Activated T-cell treated with anti-CD3 and anti-CD28 coated beads for 1 hour (primary cell): Measurements from ENCODE around the gene OSBPL9.
"Not testable (repeated sequence)": the region's sequence is repeated elsewhere in the genome, so short reads cannot be mapped to it uniquely, and the experiment has no call there.

Experiments used
- DNase-seq: peaks from one replicate; pipeline ENCODE4 v3.0.0-alpha.2; 2020; ENCODE audit warnings: low read depth

OSBPL9 gene

DNA sequence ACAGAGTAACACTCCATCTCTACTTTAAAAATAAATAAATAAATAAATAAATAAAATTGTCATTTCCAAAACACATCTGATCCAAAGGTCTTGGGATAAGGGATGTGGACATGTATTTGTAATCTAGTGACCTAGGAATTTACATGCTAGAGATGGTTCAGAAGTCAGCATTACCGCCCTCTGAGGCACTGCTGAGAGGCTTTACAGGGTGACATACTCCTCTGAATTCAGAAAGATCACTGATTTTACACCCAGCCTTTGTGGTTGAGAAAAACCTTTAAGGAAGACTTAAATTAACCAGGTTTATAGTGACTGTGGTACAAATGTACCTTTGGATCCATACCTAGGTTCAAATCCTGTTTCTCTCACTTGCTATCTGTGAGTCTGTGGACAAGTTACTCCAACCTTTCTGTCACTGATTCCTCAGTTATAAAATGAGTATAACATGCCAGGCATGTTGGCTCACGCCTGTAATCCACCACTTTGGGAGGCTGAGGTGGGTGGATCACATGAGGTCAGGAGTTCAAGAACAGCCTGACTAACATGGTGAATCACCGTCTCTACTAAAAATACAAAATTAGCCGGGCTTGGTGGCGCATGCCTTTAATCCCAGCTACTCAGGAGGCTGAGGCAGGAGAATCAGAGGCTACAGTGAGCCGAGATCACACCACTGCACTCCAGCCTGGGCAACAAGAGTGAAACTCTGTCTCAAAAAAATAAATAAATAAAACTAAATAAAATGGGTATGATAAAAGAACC, 20.1 kb downstream of the OSBPL9 start:
- no peak for DNase-seq

DNA sequence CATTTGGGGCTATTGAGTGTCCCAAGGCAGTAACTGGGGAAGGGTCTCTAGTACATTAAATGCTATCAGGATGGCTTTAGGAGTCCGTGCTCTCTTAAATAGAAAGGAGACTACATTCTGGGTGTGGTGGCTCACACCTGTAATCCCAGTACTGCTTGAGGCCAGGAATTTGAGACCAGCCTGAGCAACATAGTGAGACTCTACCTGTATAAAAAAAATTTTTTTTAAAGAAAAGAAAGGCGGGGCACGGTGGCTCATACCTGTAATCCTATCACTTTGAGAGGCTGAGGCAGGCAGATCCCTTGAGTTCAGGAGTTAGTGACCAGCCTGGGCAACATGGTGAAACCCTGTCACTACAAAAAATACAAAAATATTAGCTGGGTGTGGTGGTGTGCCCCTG, 21.5 kb downstream of the OSBPL9 start:
- no peak for DNase-seq

DNA sequence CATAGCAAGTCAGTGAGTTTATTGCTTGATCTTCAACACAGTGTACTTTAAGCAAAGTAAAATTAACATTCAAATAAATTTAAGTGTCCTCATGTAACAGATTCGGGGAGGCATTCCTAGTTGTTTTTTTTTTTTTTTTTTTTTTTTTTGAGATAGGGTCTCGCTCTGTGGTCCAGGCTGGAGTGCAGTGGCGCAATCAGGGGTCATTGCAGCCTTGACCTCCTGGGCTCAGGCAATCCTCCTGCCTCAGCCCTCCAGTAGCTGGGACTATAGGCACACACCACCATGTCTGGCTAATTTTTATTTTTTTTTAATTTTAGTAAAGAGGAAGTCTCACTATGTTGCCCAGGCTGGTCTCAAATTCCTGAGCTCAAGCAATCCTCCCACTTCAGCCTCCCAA, 22.8 kb downstream of the OSBPL9 start:
- DNase-seq, result no peak

DNA sequence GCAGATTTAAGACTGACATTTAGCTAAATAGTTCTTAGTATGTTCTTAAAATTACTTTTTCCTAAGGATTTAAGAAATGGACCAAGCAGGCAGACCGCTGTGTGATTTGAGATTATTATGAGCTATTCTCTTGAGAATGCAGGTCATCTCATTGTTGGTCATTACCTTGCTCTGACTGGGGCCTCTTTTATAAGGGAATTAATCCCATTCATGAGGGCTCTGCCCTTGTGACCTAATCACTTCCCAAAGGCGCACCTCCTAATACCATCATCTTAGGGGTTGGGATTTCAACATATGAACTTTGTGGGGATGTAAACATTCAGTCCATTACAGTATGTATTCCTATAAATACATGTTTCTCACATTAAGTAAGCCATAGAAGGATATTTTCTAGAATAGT, 24.2 kb downstream of the OSBPL9 start:
- DNase-seq, result no peak

DNA sequence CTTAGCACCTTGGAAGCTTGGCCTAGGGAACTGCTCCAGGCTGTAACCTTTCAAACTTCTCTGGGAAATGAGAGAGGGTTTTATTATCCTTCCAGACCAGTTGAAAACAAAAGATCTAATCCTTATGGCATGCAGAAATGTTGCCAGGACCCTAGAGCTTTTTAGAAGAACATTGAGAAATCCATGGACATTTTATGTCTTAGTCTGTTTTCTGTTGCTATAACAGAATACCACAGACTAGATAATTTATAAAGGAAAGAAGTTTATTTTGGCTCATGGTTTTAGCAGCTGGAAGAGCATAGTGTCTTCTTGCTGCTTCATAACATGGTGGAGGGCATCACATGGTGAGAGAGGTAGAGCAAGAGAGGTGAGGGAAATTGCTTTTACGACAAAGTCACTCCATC, 25.8 kb downstream of the OSBPL9 start:
- no peak for DNase-seq

DNA sequence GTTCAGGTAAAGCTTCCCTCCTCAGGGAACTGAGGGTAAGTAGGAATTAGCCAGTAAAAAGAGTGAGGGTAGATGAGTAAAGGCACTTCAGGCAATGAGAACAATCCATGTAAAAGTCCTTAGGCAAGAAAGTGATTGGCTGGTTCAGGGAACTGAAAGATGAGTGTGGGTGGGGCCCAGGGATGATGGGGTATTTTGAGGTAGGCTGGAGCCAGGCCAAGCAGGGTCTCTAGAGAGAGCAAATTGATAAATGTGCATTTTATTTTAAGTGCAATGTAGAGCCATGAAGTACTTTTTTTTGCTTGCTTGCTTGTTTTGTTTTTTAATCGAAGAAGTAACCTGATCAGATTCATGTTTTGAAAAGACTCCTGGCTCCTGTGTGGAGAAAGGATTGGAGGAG, 26.5 kb downstream of the OSBPL9 start:
- no peak for DNase-seq

DNA sequence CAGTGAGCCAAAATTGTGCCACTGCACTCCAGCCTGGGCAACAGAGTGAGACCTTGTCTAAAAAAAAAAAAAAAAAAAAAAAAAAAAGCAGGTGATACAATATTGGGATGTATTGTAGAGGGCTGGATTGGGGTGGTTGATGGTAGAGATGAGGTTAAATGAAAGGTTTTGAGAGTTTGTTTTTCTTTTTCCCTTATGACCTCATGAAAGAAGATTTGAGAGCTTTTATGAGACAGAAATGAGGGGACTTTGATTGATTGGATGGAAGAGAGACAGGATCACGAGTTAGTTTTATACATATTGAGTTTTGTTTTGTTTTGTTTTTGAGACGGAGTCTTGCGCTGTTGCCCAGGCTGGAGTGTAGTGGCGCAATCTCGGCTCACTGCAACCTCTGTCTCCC, 27.1 kb downstream of the OSBPL9 start:
- no peak for DNase-seq

DNA sequence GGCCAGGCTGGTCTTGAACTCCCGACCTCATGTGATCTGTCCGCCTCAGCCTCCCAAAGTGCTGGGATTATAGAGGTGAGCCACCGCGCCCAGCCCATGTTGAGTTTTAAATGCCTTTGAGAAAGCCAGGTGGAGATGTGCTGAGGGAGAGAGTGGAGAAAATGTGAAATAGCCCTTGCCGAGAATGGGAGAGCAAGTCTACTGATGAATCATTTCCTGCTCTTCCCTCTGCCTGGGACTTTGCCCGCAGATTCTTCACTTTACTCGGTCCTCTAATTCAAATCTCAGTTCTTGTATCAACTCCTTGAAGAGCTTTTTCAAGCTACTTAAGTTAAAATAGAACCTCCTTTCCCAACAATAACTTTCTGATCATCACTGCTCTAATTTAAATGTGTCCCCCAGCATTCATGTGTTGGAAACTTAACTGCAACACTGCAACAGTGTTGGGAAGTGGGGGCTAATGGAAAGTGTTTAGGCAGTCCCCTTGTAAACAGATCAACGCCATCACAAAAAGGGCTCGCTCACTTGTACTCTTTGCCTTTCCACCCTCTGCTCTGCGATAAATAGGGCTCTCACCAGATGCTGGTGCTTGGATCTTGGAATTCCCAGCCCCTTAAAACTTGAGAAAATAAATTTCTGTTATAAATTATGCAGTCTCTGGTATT, 27.8 kb downstream of the OSBPL9 start:
- DNase-seq, result no peak

DNA sequence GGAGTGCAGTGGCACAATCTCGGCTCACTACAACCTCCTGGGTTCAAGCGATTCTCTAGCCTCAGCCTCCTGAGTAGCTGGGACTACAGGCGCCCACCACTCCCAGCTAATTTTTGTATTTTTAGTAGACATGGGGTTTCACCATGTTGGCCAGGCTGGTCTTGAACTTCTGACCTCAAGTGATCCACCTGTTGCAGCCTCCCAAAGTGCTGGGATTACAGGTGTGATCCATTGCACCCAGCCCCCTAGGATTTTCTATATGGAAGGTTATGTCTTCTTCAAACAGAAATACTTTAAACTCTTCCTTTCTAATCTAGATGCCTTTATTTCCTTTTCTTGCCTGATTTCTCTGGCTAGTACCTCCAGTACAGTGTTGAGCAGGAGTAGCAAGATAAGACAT, 29.7 kb downstream of the OSBPL9 start:
- not testable (repeated sequence) for DNase-seq

DNA sequence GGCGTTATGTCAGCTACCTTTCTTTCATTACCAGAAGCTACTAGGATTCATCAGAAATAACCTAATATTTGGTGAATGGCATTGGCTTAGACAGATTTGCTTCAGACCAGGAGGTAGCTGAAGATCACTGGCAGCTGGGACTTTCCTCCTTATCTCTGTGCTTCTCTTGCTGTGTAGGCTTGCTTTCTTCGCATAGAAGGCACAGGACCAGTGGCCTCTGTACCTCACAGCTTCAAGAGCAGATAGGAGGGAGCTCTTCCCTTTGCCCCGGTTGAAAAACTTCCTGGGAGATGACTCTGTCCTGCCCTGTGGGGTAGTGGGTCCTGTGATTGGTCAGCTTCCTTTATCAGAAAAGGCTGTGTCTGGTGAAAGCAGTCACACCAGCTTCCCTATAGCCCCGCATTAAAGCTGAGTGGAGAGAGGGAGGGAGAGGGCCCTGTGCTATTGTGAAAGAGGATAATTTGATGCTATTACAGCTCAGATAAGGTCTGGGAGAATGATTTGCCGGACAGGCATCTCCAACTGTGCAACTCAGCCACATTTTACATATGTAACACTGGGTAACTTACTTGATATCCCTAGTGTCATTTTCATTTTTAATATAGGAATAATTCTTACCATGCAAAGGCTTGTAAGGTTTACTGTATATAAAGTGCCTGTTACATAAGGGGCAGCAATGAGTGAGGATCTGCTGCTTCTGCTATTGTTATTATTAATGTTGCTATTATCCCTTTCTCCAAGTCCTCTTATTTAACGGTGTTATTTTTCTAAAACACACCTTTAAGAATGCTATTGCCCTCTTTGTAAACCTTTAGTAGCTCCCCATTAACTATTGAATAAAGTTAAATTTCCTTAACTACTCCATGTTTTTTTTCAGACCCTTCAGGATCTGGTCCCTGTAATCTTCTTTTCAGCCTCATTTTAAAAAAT, 31.6 kb downstream of the OSBPL9 start:
- no peak for DNase-seq

DNA sequence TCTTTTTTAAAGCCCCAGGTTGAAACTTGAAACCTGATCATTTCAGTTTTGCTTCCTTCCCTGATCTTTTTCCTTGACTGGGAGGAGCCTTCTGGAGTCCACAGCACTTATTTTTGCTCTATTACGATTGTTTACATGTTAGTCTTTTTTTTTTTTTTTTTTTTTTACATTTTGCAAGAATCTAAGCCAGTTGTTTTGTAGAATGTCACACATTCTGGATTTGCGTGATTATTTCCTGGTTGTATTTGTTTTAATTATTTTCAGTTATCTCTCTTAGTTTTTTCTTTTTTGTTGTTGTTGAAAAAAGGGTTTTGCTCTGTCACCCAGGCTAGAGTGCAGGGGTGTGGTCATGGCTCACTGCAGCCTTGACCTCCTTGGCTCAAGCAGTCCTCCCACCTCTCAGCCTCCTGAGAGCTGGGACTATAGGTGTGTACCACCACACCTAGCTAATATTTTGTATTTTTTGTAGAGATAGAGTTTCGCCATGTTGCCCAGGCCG, 32.8 kb downstream of the OSBPL9 start:
- DNase-seq, result no peak

DNA sequence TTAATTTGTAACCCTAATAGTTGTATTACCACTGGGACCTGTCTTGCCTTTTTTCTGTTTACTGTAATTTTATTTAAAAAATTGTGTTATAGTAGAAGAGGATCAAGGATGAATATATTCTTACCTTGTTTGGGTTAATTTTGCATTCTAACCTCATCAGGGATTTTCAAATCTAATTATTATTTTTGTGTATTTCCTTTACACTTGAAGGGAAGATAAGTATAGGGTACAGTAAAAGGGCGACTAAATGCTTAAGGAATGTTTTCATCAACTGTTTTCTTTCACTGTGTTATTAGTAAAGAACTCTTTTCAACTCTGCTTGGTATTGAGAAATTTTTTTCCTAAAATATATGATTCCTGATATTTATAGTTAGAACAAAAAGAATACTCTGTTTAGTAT, 33.3 kb downstream of the OSBPL9 start:
- no peak for DNase-seq

DNA sequence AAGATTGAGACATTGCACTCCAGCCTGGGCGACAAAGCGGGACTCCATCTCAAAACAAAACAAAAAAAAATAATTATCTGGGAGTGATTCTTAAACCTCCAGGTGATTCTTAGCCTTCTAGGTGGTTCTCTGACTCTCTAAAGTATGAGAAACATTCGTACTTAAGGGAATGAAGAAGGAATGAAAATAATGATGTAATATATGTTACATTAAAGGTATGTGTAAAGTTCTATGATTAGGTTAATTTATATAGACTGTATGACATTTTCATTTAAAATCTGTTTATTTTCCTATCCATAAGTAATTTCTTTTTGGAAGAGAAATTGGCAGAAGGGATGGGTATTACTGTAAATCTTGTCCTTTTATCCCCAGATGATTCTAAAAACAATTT, 34.7 kb downstream of the OSBPL9 start:
- DNase-seq, result no peak

DNA sequence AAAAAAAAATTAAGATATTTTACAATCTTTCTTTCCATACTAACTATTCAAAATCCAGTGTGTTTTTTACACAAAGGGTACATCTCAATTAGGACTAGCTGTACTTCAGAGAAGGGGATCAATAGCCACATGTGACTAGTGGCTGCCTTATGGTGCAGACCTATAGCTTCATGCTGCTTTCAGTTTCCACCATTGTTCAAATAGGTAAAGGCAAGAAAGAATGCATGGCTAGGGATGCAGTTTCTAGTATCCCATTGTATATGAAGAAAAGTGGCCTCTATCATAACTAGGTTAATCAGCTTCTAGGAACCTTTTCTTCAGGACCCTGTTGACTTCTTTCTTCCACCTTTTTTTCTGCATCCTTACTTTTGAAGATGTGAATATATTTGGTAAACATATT, 35.7 kb downstream of the OSBPL9 start:
- no peak for DNase-seq

DNA sequence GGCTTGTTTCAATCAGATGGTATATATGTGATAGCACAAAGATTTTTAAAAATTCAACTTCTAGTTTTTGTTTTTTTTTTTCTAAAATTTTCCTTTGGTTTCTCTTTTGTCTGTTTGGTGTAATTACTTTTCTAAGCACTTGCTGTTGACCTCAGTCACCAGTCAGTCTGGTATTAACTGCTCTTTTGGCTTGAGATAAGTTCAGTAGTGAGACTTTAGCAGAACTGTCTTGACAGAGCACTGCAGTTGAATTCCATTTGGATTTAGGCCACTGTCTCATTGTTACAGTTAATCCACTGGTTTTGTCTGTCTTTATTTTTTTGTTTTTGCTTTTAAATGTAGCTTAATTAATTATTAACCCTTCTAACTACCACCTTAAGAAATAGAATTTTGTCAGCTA, 36.2 kb downstream of the OSBPL9 start:
- DNase-seq, result no peak

DNA sequence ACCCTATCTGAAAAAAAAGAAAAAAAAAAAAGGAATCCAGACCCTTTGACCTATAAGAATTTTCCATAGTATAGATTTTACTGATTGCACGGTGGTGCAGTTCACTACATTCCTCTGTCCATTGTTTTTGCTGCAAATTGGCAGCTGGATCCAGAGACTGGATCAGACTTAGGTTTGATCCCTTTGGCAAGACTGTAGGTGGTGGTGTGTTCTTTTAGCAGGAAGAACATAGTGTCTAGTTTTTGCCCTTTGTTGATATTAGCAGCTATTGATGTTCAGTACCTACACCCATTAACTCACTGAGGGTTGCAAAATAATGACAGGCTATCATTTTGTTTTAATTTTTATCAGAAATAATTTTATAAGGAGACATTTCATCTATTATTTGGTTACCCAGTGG, 37.1 kb downstream of the OSBPL9 start:
- DNase-seq, result no peak

DNA sequence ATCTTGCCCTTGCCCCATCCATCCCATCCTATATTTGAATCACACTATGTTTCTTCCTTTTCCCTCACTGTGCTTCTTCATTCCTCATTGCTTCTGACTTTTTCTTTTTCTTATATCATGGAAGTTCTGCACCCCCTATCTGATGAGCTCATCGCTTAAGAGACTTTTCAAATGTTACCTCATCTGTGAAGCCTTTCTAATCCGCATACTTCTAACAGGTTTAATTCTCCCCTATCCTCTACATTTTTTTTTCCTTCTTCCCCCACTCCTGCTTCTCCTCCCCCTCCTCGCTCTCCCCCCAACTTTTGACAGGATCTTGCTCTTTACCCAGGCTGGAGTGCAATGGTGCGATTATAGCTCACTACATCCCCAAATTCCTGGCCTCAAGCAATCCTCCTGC, 39.5 kb downstream of the OSBPL9 start:
- DNase-seq, result no peak

DNA sequence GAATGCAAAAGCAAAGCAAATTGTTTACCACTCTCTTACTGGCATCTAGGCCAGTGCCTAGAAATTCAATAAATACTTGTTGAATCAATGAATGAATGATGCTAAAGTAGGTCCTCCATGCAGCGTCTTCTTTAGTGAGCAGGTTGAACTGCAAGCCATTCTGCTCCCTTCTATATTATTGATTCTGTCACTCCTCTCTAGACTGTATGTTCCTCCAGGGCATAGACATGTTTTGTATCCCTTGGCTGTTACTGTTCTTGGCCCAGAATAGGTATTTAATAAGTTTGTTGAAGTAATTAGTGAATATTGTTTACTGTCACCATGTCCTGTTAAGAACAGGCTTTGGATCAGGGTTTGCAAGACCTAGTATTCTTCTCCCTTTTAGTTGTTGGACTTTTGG, 43.7 kb downstream of the OSBPL9 start:
- DNase-seq, result no peak

DNA sequence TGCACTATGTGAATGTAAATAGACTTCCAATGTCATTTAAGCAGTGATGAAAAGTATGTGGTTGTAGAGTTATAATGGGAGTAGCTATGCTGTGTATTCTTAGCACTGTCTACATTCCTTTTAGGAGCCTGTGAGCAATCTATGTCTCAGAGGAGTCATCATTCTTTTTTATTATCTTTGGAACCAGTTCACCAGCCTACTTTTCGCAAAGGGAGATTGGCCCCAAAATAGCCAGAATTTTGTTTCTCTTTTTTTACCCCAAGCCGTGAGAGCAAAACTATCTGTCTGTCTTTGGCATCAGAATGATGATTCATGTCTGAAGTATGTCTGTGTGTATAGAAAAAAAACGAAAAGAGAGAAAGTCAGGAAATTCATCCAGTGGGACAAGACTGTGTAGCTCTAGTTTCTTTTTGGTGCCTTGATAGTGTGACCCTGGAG, 44.2 kb downstream of the OSBPL9 start:
- no peak for DNase-seq

DNA sequence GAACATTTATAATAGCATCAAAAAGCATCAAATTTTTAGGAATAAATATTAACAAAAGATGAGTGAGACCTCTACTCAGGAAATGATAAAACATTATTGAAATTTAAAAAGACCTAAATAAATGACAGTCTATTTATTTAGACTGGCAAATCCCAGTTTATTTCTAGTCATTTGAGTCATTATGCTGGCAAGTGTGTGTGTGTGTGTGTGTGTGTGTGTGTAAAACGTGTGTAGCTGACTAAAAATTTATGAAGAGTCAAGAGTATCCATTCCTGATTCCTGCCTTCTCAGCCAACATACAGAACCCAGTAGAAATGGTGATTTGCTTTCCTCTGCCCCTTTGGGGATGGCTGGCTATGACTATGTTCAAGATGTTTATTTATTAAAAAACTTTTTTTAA, 46.2 kb downstream of the OSBPL9 start:
- DNase-seq, result no peak

DNA sequence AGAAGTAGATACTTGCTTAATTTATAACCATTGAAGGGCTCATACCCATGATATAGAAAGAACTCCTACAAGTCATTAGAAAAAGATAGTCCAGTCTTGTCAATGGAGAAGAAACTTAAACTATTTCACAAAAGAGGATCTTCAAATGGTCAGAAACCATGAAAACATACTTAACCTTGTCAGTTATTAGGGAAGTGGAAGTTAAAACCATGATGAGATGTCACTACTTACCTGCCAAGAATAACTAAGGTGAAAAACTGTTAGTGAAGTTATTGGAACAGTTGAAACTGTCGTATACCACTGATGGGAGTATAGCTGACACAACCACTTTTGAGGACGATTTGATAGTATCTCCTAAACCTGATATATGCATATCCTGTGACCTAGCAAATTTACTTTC, 46.8 kb downstream of the OSBPL9 start:
- no peak for DNase-seq

DNA sequence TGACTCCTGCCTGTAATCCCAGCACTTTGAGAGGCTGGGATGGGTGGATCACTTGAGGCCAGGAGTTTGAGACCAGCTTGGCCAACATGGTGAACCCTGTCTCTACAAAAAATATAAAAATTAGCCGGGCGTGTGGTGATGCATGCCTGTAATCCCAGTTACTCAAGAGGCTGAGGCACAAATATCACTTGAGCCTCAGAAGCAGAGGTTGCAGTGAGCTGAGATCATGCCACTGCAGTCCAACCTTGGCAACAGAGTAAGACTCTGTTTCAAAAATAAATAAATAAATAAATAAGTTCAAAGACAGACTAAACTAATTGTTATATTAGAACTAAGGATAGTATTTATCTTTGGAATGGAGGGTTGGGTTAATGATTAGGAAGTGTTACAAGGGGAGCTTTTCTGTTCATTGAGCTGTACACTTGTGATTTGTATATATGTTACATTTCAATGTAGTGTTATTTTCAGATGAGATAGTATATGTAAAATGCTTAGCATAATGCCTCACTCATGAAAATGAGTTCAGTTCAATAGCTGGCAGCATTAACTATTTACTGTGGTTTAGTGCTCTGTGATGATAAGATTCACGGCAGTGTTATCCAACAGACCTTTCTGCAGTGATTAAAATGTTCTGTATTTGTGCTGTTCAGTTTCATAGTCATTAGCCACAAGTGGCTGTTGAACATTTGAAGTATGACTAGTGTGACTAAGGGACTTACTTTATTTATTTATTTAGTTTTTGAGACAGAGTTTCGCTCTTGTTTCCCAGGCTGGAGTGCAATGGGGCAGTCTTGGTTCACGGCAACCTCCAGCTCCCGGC, 47.7 kb downstream of the OSBPL9 start:
- DNase-seq, result no peak
